HG02642 (cell line): ENCODE data around the gene SEL1L2.
"Not testable (repeated sequence)": the region's sequence is repeated elsewhere in the genome, so short reads cannot be mapped to it uniquely, and the experiment has no call there.

Source experiments
- ATAC-seq: cut with Tn5 transposase; IDR thresholded peaks from one replicate; pipeline ENCODE4 v1.9.1; 2021; ENCODE audit warnings: mild to moderate bottlenecking; ENCODE audit not compliant: unreplicated experiment, poor library complexity

SEL1L2 gene

GRCh38 chr20:13990465-13990864 is at the start of gene SEL1L2:
Gene SEL1L2, minus strand, starts transcription at chr20:13990614. Its CDS starts 80 bp downstream, at chr20:13990534.
- no peak for ATAC-seq

GRCh38 chr20:14036567-14036966 is 46.2 kb upstream of the SEL1L2 start:
- ATAC-seq, result no peak

DNA sequence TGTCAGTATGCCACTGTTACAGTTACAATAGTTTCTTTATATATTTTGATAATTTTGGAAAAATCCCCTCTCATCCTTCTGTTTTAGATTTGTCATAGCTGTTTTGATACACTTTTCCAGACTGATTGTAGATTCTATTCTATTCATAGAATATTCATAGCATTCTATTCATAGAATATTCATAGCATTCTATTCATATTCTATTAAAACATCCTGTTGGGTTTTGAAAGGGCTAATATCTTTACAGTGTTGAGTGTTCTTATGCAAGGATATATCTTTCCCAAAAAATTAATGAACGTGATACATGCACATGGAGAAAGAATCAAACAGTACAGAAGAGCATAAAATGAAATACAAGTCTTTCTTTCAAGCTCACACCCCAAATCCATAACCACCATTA is 42.9 kb upstream of the SEL1L2 start:
- ATAC-seq, result no peak

- no peak for ATAC-seq
Observed at GRCh38 chr20:14030991-14031390, 40.6 kb upstream of the SEL1L2 start.

- no peak for ATAC-seq
Observed at GRCh38 chr20:14012671-14013070, 22.3 kb upstream of the SEL1L2 start.

DNA sequence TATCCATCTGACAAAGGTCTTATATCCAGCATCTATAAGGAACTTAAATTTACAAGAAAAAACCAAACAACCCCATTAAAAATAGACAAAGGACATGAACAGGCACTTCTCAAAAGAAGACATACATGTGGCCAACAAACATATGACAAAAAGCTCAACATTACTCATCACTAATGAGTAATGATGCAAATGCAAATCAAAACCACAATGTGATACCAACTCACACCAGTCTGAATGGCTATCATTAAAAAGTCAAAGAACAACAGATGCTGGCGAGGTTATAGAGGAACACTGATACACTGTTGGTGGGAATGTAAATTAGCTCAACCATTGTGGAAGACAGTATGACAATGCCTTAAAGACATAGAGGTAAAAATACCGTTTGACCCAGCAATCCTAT is 18.8 kb upstream of the SEL1L2 start:
- no peak for ATAC-seq

DNA sequence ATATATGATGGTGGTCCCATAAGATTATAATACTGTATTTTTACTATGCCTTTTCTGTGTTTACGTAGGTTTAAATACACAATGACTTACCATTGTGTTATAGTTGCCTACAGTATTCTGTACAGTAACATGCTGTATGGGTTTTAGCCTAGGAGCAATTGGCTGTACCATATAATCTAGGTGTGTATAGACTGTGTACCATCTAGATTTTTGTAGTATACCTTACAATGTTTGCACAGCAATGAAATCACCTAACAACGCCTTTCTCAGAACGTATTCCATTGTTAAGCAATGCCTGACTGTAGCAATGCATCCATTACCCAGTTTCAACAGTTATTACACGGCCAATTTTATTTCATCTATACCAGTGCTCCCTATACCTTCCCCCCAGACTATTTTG is 15.6 kb upstream of the SEL1L2 start:
- no peak for ATAC-seq

DNA sequence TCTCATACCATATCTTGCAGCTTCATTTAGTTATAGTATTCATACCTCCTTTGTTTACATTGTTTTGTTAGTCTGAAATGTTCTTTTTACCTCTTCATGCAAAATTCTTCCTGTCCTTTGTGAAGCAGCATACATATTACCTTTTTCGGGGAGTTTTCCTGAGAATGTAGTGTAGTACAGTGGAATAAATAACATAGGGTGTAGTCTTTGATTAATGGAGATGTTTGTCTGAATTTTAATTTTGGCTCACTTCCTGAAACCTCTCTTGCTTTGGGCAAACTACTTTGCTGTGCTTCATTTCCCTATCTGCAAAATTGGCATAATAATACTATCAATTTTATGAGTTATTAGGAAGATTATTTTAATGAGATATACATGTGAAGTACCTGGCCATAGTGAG is 10.5 kb upstream of the SEL1L2 start:
- ATAC-seq, result no peak

DNA sequence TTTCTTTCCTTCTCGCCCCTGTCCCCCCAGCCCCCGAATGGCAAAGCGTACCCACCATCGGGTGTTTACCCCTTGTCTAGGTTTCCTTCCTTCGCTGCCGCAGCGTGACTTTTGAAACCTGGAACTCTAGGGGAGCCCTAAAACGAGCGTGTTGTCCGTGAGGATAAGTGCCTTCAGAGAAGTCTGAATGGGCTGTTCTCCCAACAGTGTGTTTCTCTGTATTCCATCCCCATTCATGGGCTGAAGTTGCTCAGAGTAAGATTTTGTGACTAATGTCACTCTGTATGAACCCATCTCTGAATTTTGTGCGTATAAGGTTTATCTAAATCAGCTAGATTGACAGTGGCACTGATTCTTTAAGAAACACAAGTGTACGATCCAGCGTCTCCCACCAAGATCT is 5.9 kb upstream of the SEL1L2 start:
- no peak for ATAC-seq

- ATAC-seq, result no peak
Observed at GRCh38 chr20:13995841-13996240, 5.4 kb upstream of the SEL1L2 start.

DNA sequence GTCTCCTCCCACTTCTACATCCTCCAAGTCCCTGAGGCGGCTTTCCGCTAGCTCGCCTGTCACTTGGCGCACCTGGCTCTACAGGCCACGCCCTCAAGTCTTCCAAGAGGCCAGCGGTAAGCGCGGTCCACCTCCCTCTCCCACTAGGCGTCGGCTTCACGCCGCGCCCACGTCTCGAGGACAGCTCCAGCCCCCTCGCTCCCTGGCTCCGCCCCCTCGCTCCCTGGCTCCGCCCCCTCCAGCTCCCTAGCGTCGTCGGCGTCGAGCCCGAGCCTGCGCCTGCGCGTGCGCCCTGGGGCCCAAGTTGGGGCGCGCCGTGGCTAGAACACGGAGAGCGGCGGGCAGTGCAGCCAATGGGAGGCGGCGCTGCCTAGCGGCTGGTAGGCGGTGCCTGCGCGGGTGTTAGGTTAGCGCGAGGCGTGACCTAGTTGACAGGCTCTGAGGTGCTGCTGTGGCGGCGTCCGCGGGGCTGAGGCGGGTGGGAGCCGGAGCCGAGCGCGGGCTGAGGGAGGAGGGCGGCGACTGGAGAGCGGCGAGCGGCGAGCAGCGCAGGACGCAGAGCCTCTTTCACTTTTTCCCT is 4.8 kb upstream of the SEL1L2 start, which contains the start of gene MACROD2:
Gene MACROD2 (plus strand): TSS at position 431 of the 580 bp plus-strand sequence.
- ATAC-seq, result peak; percentile 66

GRCh38 chr20:13991955-13992354 is 1.5 kb upstream of the SEL1L2 start:
- not testable (repeated sequence) for ATAC-seq

- ATAC-seq, result no peak
Observed at GRCh38 chr20:13991311-13991710, 897 bp upstream of the SEL1L2 start.

- no peak for ATAC-seq
Observed at GRCh38 chr20:13984211-13984610, 6.2 kb downstream of the SEL1L2 start.

GRCh38 chr20:13960525-13960924 is 29.9 kb downstream of the SEL1L2 start:
- ATAC-seq, result no peak

DNA sequence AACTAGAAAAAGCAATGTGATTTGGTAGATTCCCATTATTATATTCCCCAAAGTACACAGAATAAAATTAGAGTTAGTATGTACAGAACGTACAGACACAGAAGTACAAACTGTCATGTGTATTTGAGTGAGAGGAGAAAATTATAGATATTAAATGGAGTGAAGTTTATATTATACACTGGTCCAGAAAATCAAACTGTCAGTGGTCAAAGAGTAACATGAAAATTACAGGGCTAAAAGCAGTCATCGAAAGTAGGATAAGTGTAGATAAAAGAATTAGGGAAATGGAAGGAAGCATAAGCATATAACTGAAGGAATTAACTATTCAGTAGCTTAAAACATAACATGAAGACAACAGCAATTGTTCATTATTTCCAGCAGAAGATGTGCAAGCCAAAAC is 30.3 kb downstream of the SEL1L2 start:
- ATAC-seq, result no peak

DNA sequence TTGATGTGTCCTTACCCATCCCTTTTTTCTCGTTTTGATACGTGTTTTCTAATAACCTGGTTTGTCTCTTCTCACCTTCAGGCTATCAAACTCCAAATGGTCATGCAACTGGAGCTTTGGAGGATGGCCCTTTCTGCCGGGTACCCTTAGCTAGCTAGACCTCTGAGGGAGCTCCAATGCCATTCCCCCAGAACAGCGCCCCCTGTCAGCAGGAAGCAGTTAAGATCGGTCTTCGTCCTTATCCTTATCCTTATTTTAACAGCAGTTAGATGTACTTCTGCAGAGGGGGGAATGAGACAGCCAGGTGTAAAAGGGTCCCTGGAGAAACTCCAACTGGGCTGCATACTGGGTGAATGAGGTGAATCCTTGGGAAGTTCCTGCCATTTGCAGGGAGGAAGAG is 37.2 kb downstream of the SEL1L2 start:
- ATAC-seq, result no peak

DNA sequence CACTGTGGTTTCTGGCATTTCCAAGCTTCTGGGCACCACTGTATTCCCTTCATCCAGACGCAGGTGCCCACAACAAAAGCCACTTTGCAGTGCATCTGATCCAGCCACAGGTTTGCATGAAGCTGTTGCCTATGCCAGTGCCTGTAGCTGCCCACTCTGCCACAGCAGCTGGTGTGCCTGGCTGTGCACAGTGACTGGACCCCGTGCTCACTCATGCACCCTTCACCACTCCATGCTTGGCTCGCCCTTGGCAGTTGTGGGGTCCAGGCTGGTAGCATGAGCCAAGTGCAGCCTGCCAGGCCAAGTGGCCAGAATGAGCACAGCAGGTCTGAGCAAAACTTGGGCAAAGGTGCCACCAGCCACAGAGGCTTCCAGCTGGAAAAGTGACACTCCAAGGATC is 42.7 kb downstream of the SEL1L2 start:
- no peak for ATAC-seq

GRCh38 chr20:13941031-13941430 is 49.4 kb downstream of the SEL1L2 start:
- ATAC-seq, result no peak

GRCh38 chr20:13936781-13937576 is 53.4 kb downstream of the SEL1L2 start:
- no peak for ATAC-seq

DNA sequence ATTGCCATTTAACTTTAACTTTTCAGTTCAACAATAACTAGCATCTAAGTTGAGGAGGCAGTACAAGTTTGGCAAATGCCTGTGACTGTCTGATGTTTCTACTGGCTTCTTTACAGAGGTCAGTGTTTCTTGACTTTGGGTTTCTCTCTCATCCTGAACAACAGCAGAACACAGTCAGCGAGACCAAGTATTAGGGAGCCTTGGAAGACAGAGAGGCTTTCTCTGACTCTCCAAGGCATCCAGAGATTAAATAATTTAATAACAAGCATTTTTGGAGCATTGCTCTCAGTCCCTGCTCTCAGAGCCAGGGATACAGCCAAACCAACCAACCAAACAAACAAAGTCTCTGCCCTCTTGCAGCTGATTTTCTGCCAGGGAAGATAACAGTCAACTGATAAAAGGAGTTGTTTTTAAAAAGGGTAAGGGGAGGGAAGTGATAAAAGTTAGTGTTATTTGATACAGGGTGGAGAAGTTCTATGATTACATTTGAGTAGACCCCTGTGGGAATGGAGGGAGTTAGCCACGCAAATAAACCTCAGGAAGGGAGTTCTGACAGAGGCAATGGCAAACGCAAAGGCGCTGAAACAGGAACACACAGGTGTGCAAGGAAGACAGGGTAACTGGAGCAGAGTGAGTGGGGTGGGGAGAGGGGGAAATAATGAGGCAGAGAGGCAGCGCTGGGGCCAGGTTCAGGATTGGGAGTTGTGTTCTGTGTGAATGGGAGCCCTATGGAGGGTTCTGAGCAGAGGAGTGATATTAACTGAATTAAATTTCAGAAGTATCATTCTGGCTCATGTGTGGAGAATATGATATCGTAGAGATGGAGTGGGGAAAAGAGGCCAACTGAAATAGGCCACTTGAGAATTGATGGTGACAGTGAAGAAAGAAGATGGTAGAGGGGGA is 55.2 kb downstream of the SEL1L2 start:
- no peak for ATAC-seq
